HUES6 (cell line): ENCODE results near the gene EXOSC2.
A peak's percentile ranks its signal among the peaks of the same experiment; 100 is the strongest.

ENCODE experiments used
- H3K27ac ChIP-seq: 2 replicates; pipeline ENCODE4 v1.7.0; 2013; ENCODE audit warnings: low read depth, mild to moderate bottlenecking, low read length, inconsistent platforms
- H3K27me3 ChIP-seq: 2 replicates; pipeline ENCODE4 v1.6.1; 2013; ENCODE audit warnings: low read length; ENCODE audit not compliant: control insufficient read depth, insufficient read depth
- H3K36me3 ChIP-seq: 2 replicates; pipeline ENCODE4 v1.6.1; 2013; ENCODE audit warnings: low read length; ENCODE audit not compliant: control insufficient read depth, insufficient read depth
- H3K4me1 ChIP-seq: 2 replicates; pipeline ENCODE4 v1.6.1; 2013; ENCODE audit warnings: low read length; ENCODE audit not compliant: control insufficient read depth, insufficient read depth
- H3K4me3 ChIP-seq: 2 replicates; pipeline ENCODE4 v1.5.1; 2013; ENCODE audit warnings: low read depth, low read length
- H3K9ac ChIP-seq: one replicate; pipeline ENCODE4 v1.6.1; 2013; ENCODE audit warnings: mild to moderate bottlenecking, low read length
- H3K9me3 ChIP-seq: 2 replicates; pipeline ENCODE4 v1.6.1; 2013; ENCODE audit warnings: low read depth, low read length; ENCODE audit not compliant: control insufficient read depth, insufficient read depth

The EXOSC2 gene

DNA sequence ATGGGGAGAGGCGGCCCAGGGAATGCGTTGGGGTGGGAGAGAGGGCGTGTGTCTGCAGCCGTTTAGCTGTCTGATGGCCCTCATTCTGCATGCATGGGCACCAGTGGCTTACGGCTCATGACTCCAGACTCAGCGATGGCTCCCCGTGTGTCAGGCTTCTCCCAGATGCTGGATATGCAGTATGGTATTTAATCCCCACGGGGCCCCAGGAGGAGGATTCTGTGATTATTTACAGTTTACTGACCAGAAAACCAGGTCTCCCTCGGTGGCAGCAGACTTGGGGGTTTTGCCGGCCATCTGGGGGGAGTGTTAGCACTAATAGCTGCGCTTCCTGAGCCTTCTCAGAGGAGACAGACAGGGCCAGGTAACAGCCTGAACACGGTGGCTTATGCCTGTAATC is 24.9 kb upstream of the EXOSC2 start:
- peaks cover 76% of the 10 kb centered on the region for H3K27me3 ChIP-seq
- no peaks in the 10 kb centered on the region for H3K9me3 ChIP-seq
- no peak overlapping the region for H3K4me3 ChIP-seq
- no peak overlapping the region for H3K27ac ChIP-seq
- H3K4me1 ChIP-seq: peaks cover 15% of the 10 kb centered on the region
- H3K9ac ChIP-seq: no peak overlapping the region
- no peaks in the 10 kb centered on the region for H3K36me3 ChIP-seq

DNA sequence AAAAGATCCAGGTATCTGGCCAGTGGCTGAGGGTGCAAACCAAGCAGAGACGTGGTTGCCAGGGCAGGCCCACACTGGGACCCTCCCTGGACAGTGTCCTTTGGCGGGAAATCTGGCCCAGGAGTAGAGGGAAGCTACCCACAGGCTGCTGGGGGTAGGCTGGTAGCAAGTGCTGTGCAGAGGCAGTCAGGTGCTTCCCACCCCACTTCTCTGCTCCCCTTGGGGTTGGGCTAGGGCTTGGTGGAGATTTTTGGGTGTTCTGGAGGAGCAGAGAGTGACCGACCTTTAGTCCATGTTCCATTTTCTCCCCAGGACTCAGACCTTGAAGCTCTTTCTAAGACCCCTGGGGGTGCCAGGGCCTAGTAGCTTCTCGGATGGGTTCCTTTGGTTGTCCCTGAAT is 23.6 kb upstream of the EXOSC2 start:
- Histone ChIP-seq H3K4me1 (peaks cover 12% of the 10 kb centered on the region; the same call in 1 of the 2 replicates), H3K27me3 (peaks cover 63% of the 10 kb centered on the region), H3K36me3 (no peaks in the 10 kb centered on the region), H3K4me3 (no peak overlapping the region), H3K9ac (no peak overlapping the region), H3K9me3 (no peaks in the 10 kb centered on the region), H3K27ac (no peak overlapping the region)

DNA sequence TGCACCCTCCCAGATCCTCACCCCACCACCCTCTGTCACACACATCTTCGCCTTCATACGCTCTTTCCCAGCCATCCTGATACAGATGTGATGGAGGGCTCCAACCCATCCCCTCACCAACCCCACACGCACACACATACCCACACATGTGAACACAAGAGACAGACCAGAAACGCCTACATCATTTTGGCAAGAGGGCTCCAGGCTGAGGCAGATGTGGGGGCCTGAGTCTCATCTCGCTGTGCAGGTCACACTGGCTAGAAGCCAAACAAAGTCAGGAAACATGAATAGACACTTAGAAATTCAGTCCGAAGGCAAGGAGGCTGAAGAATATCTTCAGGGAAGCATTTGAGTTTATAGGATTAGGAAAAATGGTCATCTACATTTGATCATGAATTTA is 22.9 kb upstream of the EXOSC2 start:
- Histone ChIP-seq H3K9ac (no peak overlapping the region), H3K27me3 (peaks cover 58% of the 10 kb centered on the region), H3K4me3 (no peak overlapping the region), H3K36me3 (no peaks in the 10 kb centered on the region), H3K9me3 (no peaks in the 10 kb centered on the region), H3K27ac (no peak overlapping the region), H3K4me1 (peaks cover 9% of the 10 kb centered on the region; the same call in 1 of the 2 replicates)

DNA sequence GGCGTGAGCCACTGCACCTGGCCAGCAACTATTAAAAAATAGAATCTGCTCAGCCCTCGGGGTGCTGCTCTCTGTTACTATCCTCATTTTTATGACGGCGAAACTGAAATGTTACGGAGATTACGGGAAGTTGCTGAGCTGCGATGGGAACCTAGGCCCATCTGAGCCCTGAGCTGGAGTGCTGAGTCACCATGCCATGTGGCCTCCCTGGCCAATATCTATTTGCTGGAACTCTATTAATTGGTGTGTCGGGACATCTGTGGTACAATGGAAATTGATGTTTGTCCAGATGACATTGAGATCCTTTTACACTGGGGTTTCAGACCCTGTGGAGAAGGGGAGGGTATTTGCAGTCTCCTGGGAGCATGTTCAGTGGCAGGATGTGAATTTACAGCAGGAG is 21.1 kb upstream of the EXOSC2 start:
- no peaks in the 10 kb centered on the region for H3K36me3 ChIP-seq
- H3K4me3 ChIP-seq: no peak overlapping the region
- H3K9ac ChIP-seq: no peak overlapping the region
- no peak overlapping the region for H3K27ac ChIP-seq
- H3K4me1 ChIP-seq: no peaks in the 10 kb centered on the region
- H3K9me3 ChIP-seq: no peaks in the 10 kb centered on the region
- H3K27me3 ChIP-seq: peaks cover 51% of the 10 kb centered on the region

DNA sequence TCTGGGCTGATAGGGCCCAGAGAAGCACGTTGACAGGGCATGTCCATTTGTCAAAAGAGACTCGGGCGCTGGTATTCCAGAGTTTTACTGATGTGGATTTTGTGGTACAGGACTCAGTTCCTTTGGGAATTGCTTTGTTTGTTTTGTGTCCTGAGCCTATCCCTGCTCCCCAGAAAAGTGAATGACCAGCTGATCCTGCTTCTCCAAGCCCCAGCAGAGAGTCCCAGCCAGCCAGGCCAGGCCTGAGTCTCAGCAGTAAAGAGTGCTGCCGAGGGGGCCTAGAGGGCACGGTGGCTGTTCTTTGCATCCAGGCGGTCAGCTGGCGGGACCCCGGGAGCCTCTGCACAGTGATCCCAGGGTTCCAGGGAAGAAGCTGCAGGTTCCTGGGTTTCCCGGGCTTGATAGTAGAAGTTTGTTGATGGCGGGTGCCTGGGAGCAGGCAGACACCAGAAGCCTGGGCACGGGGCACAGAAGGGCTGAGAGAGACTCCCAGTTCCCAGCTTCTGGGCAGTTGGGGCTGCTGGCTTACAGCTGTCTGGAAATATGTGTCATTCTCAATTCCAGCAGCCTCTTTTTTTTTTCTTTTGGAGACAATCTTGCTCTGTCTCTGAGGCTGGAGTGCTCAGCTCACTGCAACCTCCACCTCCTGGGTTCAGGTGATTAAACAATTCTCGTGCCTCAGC is 20.5 kb upstream of the EXOSC2 start:
- peaks cover 51% of the 10 kb centered on the region for H3K27me3 ChIP-seq
- H3K36me3 ChIP-seq: no peaks in the 10 kb centered on the region
- H3K9ac ChIP-seq: no peak overlapping the region
- no peaks in the 10 kb centered on the region for H3K4me1 ChIP-seq
- H3K4me3 ChIP-seq: no peak overlapping the region
- H3K27ac ChIP-seq: no peak overlapping the region
- no peaks in the 10 kb centered on the region for H3K9me3 ChIP-seq

DNA sequence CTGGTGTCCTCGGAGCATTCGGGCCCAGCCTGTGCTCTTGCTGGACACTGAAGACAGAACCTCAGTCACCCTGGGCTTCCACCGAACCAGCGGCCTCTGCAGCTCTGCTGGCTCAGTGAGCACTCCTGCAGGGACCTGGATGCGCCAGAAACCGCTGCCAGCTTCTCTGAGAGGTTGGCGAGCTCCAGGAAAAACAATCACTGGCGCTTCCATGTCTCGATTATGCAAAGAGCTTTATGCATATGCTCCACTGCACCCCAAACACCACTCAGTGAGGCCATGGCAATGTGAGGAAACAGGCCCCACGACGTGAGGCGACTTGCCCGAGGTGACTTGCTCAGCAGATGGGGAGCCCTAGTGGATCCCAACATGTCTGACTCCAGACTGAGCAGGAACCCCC is 18.2 kb upstream of the EXOSC2 start:
- no peak overlapping the region for H3K27ac ChIP-seq
- H3K9me3 ChIP-seq: no peaks in the 10 kb centered on the region
- peaks cover 58% of the 10 kb centered on the region for H3K27me3 ChIP-seq
- H3K4me3 ChIP-seq: no peak overlapping the region
- H3K36me3 ChIP-seq: no peaks in the 10 kb centered on the region
- no peaks in the 10 kb centered on the region for H3K4me1 ChIP-seq
- H3K9ac ChIP-seq: no peak overlapping the region

DNA sequence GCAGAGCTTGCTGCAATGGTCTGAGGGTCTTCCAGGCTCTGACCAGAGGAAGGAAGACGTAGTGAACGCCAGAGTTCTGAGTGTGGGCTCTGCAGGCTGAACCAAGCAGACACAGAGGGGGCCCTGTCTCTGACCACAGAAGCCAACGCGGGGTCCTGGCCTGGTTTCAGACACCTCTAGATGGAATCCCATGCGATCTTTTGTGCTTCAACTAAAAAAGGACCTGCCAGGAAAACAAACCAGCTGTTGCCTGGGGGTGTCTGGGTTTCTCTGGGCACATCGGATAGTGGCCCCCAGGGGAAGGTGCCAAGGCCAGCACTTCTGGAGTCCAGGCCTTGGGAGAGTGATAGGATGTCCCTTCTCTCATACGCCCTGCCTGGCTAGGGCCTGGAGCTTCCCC is 16.3 kb upstream of the EXOSC2 start:
- Histone ChIP-seq H3K4me3 (no peak overlapping the region), H3K4me1 (peaks cover 9% of the 10 kb centered on the region), H3K27me3 (peaks cover 60% of the 10 kb centered on the region), H3K36me3 (no peaks in the 10 kb centered on the region), H3K9me3 (no peaks in the 10 kb centered on the region), H3K9ac (no peak overlapping the region), H3K27ac (no peak overlapping the region)

DNA sequence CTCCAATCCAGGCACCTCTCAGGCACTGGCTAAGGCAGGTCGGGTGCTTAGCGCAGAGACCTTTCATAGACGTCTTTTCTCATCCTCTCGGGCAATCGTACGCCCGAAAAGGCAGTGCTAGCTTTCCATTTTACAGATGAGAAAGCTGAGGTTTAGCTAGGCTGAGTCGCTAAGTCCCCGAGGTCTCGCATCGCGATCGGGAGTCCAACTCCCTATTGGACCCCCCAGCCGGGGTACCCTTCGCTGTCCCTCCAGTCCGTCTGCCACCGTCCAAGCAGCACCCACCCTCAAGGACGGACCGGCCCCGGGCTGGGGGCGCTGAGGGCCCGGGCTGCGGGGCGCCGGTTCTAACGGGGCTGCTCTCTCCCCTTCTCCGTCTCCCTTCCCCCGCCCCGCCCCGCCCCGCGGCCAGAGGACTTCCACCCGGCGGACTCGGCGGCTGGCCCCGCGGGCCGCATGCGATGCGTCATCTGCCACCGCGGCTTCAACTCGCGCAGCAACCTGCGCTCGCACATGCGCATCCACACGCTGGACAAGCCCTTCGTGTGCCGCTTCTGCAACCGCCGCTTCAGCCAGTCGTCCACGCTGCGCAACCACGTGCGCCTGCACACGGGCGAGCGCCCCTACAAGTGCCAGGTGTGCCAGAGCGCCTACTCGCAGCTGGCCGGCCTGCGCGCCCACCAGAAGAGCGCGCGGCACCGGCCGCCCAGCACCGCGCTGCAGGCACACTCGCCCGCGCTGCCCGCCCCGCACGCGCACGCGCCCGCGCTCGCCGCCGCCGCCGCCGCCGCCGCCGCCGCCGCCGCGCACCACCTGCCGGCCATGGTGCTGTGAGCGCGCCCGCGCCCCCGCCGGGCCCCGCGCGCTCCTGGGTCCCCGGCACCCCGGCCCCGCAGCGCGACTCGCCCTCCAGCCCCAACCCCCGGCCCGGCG is 12.5 kb upstream of the EXOSC2 start:
- H3K9ac ChIP-seq: peak overlapping the region; percentile 46
- no peak overlapping the region for H3K27ac ChIP-seq
- peaks cover 8% of the 10 kb centered on the region for H3K9me3 ChIP-seq
- H3K27me3 ChIP-seq: peaks cover 58% of the 10 kb centered on the region
- peak overlapping the region; percentile 80 for H3K4me3 ChIP-seq
- H3K4me1 ChIP-seq: peaks cover 10% of the 10 kb centered on the region
- H3K36me3 ChIP-seq: no peaks in the 10 kb centered on the region

DNA sequence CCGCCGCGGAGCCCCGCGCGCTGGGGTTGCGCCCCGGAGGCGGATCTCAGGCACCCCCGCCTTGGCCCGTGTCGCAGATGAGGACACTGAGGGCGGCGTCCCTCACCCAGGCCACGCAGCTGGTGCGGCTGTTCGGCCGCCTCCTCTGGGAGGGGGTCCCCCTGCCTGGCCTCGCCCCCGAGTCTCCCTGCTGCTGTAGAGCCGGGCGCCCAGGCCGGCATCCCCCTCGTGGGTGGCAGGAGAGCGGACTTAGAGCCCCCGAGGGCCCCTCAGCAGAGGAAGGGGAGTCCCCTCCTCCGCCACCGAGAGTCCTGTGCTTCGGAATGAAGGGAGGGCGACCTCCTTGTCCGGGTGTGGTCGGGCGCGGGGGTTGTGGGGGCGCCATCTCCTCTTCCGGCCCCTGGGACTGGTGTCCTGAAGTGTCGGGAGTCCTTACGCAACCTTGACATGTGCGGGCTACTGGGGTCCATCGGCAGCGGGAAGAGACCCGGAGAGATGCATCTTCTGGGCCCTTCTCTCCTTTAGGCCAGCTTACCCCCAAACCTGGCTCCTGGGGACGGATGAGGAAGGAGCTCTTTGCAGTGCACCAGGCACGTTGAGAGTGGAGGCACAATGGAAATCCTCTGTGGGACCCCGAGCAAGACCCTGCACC is 11.7 kb upstream of the EXOSC2 start:
- no peak overlapping the region for H3K27ac ChIP-seq
- H3K9me3 ChIP-seq: peaks cover 8% of the 10 kb centered on the region
- peak overlapping the region; percentile 80 for H3K4me3 ChIP-seq
- H3K36me3 ChIP-seq: no peaks in the 10 kb centered on the region
- H3K4me1 ChIP-seq: peaks cover 10% of the 10 kb centered on the region
- peaks cover 54% of the 10 kb centered on the region for H3K27me3 ChIP-seq
- H3K9ac ChIP-seq: no peak overlapping the region

DNA sequence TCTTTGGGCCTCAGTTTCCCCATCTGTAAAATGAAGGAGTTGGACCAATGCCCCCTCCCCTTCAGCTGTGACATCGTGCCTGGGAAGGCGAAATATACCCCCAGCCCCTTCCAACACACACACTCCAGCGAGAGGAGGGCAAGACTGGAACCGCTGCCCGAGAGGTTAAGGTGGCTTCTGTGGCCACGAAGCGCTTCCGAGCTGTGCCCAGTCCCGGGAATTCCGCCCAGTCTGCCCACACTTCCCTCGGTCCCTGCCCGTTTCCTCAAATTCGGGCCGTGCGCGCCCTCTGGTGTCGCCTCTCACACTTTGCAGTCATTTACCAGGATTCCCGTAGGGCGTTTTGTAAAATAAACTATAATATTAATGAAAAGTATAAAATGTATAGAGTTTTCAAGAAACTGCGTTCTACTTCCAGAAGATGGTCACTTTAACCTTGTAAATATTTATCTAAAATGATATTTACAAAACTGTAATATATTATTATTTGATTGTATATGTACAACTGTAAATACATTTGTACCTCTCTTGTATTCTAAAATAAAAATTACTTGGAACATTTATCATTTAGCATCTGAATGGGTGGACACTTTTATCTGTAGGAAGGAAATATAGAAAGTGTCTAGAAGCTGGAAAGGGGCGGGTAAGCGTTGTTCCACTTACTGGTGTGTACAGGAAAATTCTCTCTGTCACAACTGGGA is 11.0 kb upstream of the EXOSC2 start:
- no peaks in the 10 kb centered on the region for H3K36me3 ChIP-seq
- peaks cover 10% of the 10 kb centered on the region for H3K4me1 ChIP-seq
- no peak overlapping the region for H3K9ac ChIP-seq
- peaks cover 47% of the 10 kb centered on the region for H3K27me3 ChIP-seq
- H3K4me3 ChIP-seq: peak overlapping the region; percentile 80
- no peak overlapping the region for H3K27ac ChIP-seq
- H3K9me3 ChIP-seq: peaks cover 8% of the 10 kb centered on the region
